Breast epithelium (tissue), 3 donors: ENCODE measurements around the gene SNX27.

ENCODE experiments used
- CTCF ChIP-seq, 3 donors: fragments of 450-650 bp; IDR thresholded peaks; one replicate each; pipeline ENCODE4 v1.5.1; 2016 to 2017; ENCODE audit warnings: antibody characterized with exemption in 3 of 3, mild to moderate bottlenecking in 3 of 3, moderate library complexity in 3 of 3
- POLR2A ChIP-seq: fragments of 450-650 bp; IDR thresholded peaks from one replicate; pipeline ENCODE4 v1.6.1; 2016; ENCODE audit warnings: antibody characterized with exemption, mild to moderate bottlenecking, moderate library complexity

- TF ChIP-seq POLR2A (no peak), CTCF (IDR thresholded peaks at IDR 0.05) (no peak)
These were observed at the start of gene SNX27 for GRCh38 chr1:151611832-151612500.
